HT1080 (cell line): Measurements from ENCODE around the gene CYP2C19. TPM values are rescaled to one million over a fixed set of nuclear protein-coding genes. Genes with fewer than 3 reads are reported as not detected.
"Not testable (repeated sequence)": the region's sequence is repeated elsewhere in the genome, so short reads cannot be mapped to it uniquely, and the experiment has no call there.

Source experiments
- DNase-seq: peaks from one replicate; pipeline ENCODE4 v3.0.0-alpha.2; 2015; ENCODE audit warnings: low read depth
- total RNA-seq: library from RNA; depleted of rRNA; stranded (reverse); fragments of >200 nt; shearing (Covaris generic); gene quantifications from 2 replicates; pipeline ENCODE4 v1.2.3, GENCODE V29; 2014; rRNA removed

Gene CYP2C19
- total RNA-seq, 1 experiment from 2014 or later: not detected

- DNase-seq: no peak
These were observed 116.2 kb downstream of the CYP2C19 start for GRCh38 chr10:94878649-94879048.

DNA sequence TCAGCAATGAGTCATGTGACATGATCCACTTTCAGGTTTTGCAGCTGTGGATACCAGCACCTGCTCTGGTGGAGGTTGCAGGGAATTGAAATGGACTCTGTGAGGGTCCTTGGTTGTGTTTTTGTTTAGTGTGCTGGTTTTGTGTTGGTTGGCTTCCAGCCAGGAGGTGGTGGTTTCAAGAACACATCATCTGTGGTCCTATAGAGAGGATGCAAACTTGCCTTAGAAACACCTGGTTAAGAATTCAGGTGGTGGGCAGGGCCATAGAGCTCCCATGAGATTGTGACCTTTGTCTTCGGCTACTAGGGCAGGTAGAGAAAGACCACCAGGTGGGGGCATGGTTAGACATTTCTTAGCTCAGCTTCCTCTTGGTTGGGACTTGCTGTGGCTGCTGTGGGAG, 116.7 kb downstream of the CYP2C19 start:
- no peak for DNase-seq

DNA sequence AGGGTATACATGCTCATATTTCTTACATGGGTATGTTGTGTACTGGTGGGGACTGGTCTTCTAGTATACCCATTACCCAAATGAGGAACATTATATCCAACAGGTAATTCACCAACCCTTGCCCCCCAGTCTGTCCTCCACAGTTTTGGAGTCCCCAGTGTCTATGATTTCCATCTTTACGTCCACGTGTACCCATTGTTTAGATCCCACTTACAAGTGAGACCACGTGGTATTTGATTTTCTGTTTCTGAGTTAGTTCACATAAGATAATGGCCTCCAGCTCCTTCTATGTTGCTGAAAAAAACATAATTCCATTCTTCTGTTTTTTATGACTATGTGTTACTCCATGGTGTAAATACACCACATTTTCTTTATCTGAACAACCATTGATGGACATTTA, 126.6 kb downstream of the CYP2C19 start:
- DNase-seq: no peak

DNA sequence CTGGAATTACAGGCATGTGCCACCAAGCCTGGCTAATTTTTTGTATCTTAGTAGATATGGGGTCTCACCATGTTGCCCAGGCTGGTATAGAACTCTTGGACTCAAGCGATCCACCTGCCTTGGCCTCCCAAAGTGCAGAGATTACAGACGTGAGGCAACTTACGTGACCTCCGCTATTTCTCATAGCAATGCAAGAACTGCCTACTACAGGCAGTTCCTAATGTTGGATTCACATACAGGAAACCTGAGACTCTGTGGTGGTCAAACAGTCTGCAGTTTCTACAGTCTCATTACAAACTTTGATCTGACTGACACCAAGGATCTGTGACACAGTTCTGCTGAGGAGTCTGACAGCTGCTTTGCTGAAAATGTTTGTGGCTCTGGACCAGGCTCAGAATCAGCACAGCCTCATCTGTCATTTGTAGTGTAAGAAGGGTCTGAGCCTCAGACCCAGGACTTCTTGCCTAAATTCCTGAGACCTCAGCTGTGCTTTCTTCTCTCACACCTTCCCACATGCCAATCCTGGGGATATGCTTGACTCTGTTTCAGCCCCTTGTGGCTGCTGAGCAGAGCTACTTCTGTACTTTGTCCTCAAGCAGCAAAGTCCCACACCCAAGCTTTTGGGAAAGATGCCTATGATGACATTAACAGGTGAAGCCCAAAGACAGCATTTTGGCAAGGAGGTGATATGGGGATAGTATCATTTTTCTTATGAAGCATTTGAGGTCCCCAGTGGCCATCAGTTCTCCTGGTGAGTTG, 128.0 kb downstream of the CYP2C19 start:
- DNase-seq: no peak

- not testable (repeated sequence) for DNase-seq
These were observed 135.9 kb downstream of the CYP2C19 start for GRCh38 chr10:94898414-94898813.

DNA sequence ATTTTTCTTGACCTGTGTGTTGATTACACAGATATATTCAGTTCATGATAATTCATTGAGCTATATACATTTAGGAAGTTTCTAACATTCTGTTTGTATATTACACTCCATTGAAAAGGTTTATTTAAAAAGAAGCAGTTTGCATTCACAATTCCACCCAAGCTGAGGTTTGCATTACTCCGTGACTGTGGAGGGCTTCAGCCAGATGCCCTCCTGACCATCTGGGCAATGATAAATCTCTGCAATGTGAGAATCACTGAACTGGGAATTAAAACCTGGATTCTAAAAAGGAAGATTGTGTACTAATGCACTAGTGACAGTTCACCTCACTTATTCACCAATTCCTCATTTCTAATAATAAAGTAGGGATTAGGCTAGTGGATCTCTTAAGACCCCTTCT, 139.6 kb downstream of the CYP2C19 start:
- no peak for DNase-seq

- no peak for DNase-seq
These were observed 140.1 kb downstream of the CYP2C19 start for GRCh38 chr10:94902570-94902969.

Other genes with a start within 250 kb of the CYP2C19 start
- gene HELLS, start 216.9 kb upstream of the CYP2C19 start, total RNA-seq: 92.2 and 108 TPM in 2 replicates
- gene CYP2C18, start 79.0 kb upstream of the CYP2C19 start, total RNA-seq: 0.05 TPM in 1 of 2 replicates, not detected in the other
- not detected in 2 replicates for gene CYP2C9, start 176.0 kb downstream of the CYP2C19 start, total RNA-seq